ENCODE data around the gene BCAP29. TPM values are rescaled to one million over a fixed set of nuclear protein-coding genes. Genes with fewer than 3 reads are reported as not detected.

Gene BCAP29
- polyA plus RNA-seq, 1 donor (not counting 4 experiments of a cell fraction or from before 2014, with no cell fraction given): 141 TPM

DNA sequence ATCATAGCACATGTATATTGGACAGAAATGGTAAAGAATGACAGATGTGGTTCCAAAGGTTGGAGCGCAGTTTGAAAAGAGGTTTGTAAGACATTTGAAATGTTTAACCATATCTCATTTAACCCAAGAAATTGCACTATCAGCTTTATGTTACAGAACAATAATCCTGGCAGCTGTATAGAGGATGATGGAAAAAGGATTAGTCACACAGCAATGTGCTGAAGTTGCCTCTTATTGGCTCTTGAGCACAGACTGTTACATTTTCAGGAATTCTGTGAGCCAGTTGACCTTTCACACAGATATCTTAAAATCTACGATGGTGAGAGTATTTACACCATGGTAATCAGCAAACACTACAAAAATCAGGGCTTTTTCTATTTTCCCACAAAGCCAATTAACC lies 20.2 kb upstream of the BCAP29 start:
- no peaks in the 10 kb centered on the region for H3K27me3 ChIP-seq (ENCODE audit: control insufficient read depth, extremely low read depth, insufficient read depth, low read length)
- FAIRE-seq (peak; percentile 86), DNase-seq (ENCODE audit: low read depth, low spot score) (no peak)
- no peak overlapping the region for H2AFZ ChIP-seq (ENCODE audit: control insufficient read depth, low read length)
- peak overlapping the region; percentile 94 for H3K27ac ChIP-seq (ENCODE audit: control insufficient read depth, insufficient read depth, low read length)
- no peaks in the 10 kb centered on the region for H3K9me3 ChIP-seq (ENCODE audit: control insufficient read depth, low read depth, low read length)
- peaks cover 31% of the 10 kb centered on the region for H3K4me1 ChIP-seq (ENCODE audit: control insufficient read depth, extremely low read depth, insufficient read depth, low read length)
- peak overlapping the region; percentile 19 for H3K9ac ChIP-seq (ENCODE audit: control insufficient read depth, extremely low read depth, insufficient read depth, low read length)
- TF ChIP-seq, protein P1, sequence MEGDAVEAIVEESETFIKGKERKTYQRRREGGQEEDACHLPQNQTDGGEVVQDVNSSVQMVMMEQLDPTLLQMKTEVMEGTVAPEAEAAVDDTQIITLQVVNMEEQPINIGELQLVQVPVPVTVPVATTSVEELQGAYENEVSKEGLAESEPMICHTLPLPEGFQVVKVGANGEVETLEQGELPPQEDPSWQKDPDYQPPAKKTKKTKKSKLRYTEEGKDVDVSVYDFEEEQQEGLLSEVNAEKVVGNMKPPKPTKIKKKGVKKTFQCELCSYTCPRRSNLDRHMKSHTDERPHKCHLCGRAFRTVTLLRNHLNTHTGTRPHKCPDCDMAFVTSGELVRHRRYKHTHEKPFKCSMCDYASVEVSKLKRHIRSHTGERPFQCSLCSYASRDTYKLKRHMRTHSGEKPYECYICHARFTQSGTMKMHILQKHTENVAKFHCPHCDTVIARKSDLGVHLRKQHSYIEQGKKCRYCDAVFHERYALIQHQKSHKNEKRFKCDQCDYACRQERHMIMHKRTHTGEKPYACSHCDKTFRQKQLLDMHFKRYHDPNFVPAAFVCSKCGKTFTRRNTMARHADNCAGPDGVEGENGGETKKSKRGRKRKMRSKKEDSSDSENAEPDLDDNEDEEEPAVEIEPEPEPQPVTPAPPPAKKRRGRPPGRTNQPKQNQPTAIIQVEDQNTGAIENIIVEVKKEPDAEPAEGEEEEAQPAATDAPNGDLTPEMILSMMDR (optimal IDR thresholded peaks at IDR 0.05 in 1 of 3, IDR thresholded peaks at IDR 0.05 in 1 of 3, conservative IDR thresholded peaks at IDR 0.05 in 1 of 3; ENCODE audit: extremely low read depth in 1 of 3, insufficient read depth in 2 of 3, low read length in 3 of 3): no peak
- no peak for TF ChIP-seq EZH2 (IDR thresholded peaks at IDR 0.05; ENCODE audit: low read length)
- peak overlapping the region; percentile 76 for H3K4me2 ChIP-seq (ENCODE audit: control insufficient read depth, extremely low read depth, insufficient read depth, low read depth, low read length)
- no peaks in the 10 kb centered on the region for H4K20me1 ChIP-seq (ENCODE audit: control insufficient read depth, extremely low read depth, insufficient read depth, low read length)
- peak overlapping the region in 2 of 3 experiments; percentile 3 to 34 for H3K4me3 ChIP-seq (ENCODE audit: control insufficient read depth in 2 of 3, extremely low read depth in 1 of 3, insufficient read depth in 2 of 3, low read depth in 1 of 3, low read length in 3 of 3)
- dilution Hi-C loops (cut with MboI; ENCODE audit: extremely low pct_ligation_motif_present, low sequenced_read_pairs): no loop called here
- H3K79me2 ChIP-seq (ENCODE audit: control insufficient read depth, insufficient read depth, low read length): peaks cover 59% of the 10 kb centered on the region
- H3K36me3 ChIP-seq (ENCODE audit: control insufficient read depth in 2 of 2, extremely low read depth in 1 of 2, insufficient read depth in 2 of 2, low read length in 2 of 2): peaks cover 3 to 5% of the 10 kb centered on the region in 2 experiments
- H3K9me1 ChIP-seq (ENCODE audit: control insufficient read depth, extremely low read depth, insufficient read depth, low read length): no peaks in the 10 kb centered on the region

DNA sequence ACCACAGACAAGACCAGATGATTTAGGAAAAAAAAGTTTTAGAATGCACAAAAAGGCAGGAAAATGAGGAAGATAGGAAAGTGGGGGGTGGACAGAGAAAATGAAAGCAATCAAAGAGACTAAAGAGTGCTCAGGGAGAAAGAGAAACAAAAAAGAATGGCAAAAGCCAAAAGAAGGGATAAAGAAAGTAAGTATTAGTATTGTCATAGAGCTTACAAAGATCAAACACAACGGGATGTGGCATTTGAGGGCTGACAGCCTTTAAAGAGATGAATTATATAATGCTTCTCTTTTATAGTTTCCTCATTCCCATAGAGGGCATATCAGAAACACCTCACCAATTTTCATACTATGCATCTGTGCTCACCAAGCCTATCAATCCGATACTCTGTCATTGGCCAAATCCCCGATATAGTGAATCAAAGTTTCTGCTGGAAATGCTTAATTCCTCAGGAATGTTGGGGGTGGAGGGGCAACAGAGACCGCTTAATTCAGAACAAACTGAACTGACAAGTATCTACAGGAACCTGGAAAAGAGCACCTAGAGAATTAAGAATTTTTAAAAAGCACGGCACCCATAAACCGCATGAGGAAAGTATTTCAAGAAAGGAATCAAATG lies 19.0 kb upstream of the BCAP29 start:
- no peaks in the 10 kb centered on the region for H3K27me3 ChIP-seq (ENCODE audit: control insufficient read depth, extremely low read depth, insufficient read depth, low read length)
- no peaks in the 10 kb centered on the region for H3K9me1 ChIP-seq (ENCODE audit: control insufficient read depth, extremely low read depth, insufficient read depth, low read length)
- peak overlapping the region; percentile 55 for H3K9ac ChIP-seq (ENCODE audit: control insufficient read depth, extremely low read depth, insufficient read depth, low read length)
- peaks cover under 1 to 5% of the 10 kb centered on the region in 2 experiments for H3K36me3 ChIP-seq (ENCODE audit: control insufficient read depth in 2 of 2, extremely low read depth in 1 of 2, insufficient read depth in 2 of 2, low read length in 2 of 2)
- TF ChIP-seq EZH2 (IDR thresholded peaks at IDR 0.05; ENCODE audit: low read length): no peak
- peak overlapping the region; percentile 15 to 56 (median 53) for H3K4me3 ChIP-seq (ENCODE audit: control insufficient read depth in 2 of 3, extremely low read depth in 1 of 3, insufficient read depth in 2 of 3, low read depth in 1 of 3, low read length in 3 of 3)
- no peaks in the 10 kb centered on the region for H3K9me3 ChIP-seq (ENCODE audit: control insufficient read depth, low read depth, low read length)
- FAIRE-seq: peak; percentile 26
- no peaks in the 10 kb centered on the region for H4K20me1 ChIP-seq (ENCODE audit: control insufficient read depth, extremely low read depth, insufficient read depth, low read length)
- peak overlapping the region; percentile 76 for H3K4me2 ChIP-seq (ENCODE audit: control insufficient read depth, extremely low read depth, insufficient read depth, low read depth, low read length)
- peak; percentile 56 for DNase-seq (ENCODE audit: low read depth, low spot score)
- H3K27ac ChIP-seq (ENCODE audit: control insufficient read depth, insufficient read depth, low read length): peak overlapping the region; percentile 94
- dilution Hi-C loops (cut with MboI; ENCODE audit: extremely low pct_ligation_motif_present, low sequenced_read_pairs): no loop called here
- H2AFZ ChIP-seq (ENCODE audit: control insufficient read depth, low read length): no peak overlapping the region
- H3K79me2 ChIP-seq (ENCODE audit: control insufficient read depth, insufficient read depth, low read length): peaks cover 60% of the 10 kb centered on the region
- peaks cover 41% of the 10 kb centered on the region for H3K4me1 ChIP-seq (ENCODE audit: control insufficient read depth, extremely low read depth, insufficient read depth, low read length)
